ENCODE measurements around the gene LAMC3.

DNA sequence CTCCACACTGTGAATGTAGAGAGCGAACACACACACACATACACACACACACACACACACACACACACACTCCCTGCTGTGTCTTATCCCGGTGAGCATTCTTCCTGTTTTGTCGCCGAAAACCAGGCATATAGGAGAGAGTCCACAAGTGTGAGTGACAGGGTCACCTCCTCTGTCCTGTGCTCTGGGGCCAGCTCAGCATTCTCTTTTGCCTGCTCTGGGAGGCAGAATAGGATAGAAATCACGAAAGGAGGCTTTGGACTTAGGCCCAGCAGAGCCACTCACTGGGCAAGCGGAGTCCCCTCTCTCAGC, 3.0 kb downstream of the LAMC3 start:
- no peak for TF ChIP-seq CTCF (IDR thresholded peaks at IDR 0.05)
- no peak for TF ChIP-seq EP300 (IDR thresholded peaks at IDR 0.05)
